Measurements from ENCODE around the gene GLT6D1. TPM values are rescaled to one million over a fixed set of nuclear protein-coding genes. Genes with fewer than 3 reads are reported as not detected.

GLT6D1 gene
- total and polyA plus RNA-seq, 2 donors (not counting 1 experiment from before 2014, with no cell fraction given): not detected

- intact Hi-C loops (cut with micrococcal nuclease): no loop called here
- Histone ChIP-seq H3K9ac (ENCODE audit: low read length) (no peak overlapping the region), H3K79me2 (ENCODE audit: control insufficient read depth, insufficient read depth, low read length) (no peaks in the 10 kb centered on the region), H2AFZ (ENCODE audit: insufficient read depth, low read depth, low read length, poor library complexity, severe bottlenecking) (no peak overlapping the region), H4K20me1 (ENCODE audit: control insufficient read depth, insufficient read depth, low read length, poor library complexity, severe bottlenecking) (no peaks in the 10 kb centered on the region), H3K9me3 (ENCODE audit: control extremely low read depth in 1 of 3, control insufficient read depth in 2 of 3, insufficient read depth in 1 of 3, low read length in 2 of 3) (peaks cover 0 to 4% (median 0%) of the 10 kb centered on the region in 3 donors), H3K27me3 (replicated peaks in 1 of 4; ENCODE audit: control extremely low read depth in 1 of 4, control insufficient read depth in 3 of 4, insufficient read depth in 4 of 4, low read length in 3 of 4) (no peaks in the 10 kb centered on the region), H3K4me1 (ENCODE audit: control insufficient read depth in 2 of 2, insufficient read depth in 2 of 2, low read length in 2 of 2) (no peaks in the 10 kb centered on the region), H3K4me3 (ENCODE audit: control extremely low read depth in 1 of 5, extremely low read depth in 1 of 5, insufficient read depth in 1 of 5, low read depth in 2 of 5, low read length in 4 of 5) (no peak overlapping the region), H3K36me3 (replicated peaks in 1 of 2; ENCODE audit: control extremely low read depth in 1 of 2, control insufficient read depth in 1 of 2, extremely low read depth in 1 of 2, insufficient read depth in 2 of 2, low read length in 1 of 2) (no peaks in the 10 kb centered on the region), H3K27ac (ENCODE audit: low read length in 2 of 2) (no peak overlapping the region), H3K4me2 (replicated peaks; ENCODE audit: low read depth, low read length, poor library complexity, severe bottlenecking) (no peak overlapping the region)
- Mint-ChIP-seq H3K27me3 (peaks cover 3% of the 10 kb centered on the region), H3K9me3 (ENCODE audit: insufficient read depth) (no peaks in the 10 kb centered on the region), H3K27ac (no peak overlapping the region), H3K4me3 (no peak overlapping the region), H3K4me1 (no peaks in the 10 kb centered on the region)
- no peak for TF ChIP-seq EZH2 (IDR thresholded peaks at IDR 0.05; ENCODE audit: borderline replicate concordance, insufficient read depth, low read depth, low read length, poor library complexity, severe bottlenecking)
- TF ChIP-seq, protein P1, sequence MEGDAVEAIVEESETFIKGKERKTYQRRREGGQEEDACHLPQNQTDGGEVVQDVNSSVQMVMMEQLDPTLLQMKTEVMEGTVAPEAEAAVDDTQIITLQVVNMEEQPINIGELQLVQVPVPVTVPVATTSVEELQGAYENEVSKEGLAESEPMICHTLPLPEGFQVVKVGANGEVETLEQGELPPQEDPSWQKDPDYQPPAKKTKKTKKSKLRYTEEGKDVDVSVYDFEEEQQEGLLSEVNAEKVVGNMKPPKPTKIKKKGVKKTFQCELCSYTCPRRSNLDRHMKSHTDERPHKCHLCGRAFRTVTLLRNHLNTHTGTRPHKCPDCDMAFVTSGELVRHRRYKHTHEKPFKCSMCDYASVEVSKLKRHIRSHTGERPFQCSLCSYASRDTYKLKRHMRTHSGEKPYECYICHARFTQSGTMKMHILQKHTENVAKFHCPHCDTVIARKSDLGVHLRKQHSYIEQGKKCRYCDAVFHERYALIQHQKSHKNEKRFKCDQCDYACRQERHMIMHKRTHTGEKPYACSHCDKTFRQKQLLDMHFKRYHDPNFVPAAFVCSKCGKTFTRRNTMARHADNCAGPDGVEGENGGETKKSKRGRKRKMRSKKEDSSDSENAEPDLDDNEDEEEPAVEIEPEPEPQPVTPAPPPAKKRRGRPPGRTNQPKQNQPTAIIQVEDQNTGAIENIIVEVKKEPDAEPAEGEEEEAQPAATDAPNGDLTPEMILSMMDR (IDR thresholded peaks at IDR 0.05): no peak
- 83% methylated on average over 16 of the region's 16 CpGs for WGBS (ENCODE audit: insufficient coverage)
- no peak for DNase-seq
- CTCF ChIA-PET: no interaction called here
- no peak for ATAC-seq (ENCODE audit: low read depth)
- POLR2A ChIA-PET: no interaction called here
These were observed 40.7 kb upstream of the GLT6D1 start for GRCh38 chr9:135680056-135680455.

DNA sequence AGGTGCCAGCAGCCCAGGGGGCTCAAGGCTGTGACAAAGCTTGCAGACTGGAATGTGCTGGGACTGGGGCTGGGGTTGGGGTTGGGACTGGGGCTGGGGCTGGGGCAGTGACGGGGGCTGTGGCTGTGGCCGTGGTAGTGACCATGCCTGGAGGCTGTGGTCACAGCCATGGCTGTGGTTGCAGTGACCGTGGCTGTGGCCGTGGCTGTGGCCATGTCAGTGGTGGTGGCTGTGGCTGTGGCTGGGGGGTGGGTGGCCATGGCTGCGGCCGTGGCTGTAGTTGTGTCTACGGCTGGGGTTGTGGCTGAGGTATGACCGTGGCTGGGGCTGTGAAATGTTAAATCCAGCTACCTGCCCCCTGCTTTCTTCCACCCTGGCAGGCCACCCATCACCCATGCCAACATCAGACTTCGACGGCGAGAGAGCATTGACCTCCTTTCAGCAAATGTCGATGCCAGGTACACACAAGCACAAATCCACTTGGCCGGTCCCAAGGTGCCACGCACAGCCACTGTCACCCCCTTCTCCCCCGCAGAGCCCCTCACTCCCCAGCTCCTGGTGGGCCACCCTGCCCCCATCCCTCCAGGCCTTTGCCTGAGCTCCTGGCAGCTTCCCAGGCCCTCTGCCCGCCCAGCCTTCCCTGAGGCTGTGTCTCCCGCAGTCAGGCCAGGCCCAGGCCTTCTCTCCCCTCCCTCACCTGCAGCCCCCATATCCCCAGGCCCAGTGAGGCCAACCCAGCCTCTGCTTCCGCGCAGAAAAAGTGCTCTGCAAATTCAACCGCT, 39.1 kb upstream of the GLT6D1 start:
- Mint-ChIP-seq H3K4me1 (no peaks in the 10 kb centered on the region), H3K4me3 (no peak overlapping the region), H3K27me3 (peaks cover 3% of the 10 kb centered on the region), H3K9me3 (ENCODE audit: insufficient read depth) (no peaks in the 10 kb centered on the region), H3K27ac (no peak overlapping the region)
- no peaks in the 10 kb centered on the region for H3K4me1 ChIP-seq (ENCODE audit: control insufficient read depth in 2 of 2, insufficient read depth in 2 of 2, low read length in 2 of 2)
- H4K20me1 ChIP-seq (ENCODE audit: control insufficient read depth, insufficient read depth, low read length, poor library complexity, severe bottlenecking): no peaks in the 10 kb centered on the region
- no peak overlapping the region for H3K4me2 ChIP-seq (replicated peaks; ENCODE audit: low read depth, low read length, poor library complexity, severe bottlenecking)
- CTCF ChIA-PET: no interaction called here
- TF ChIP-seq, protein P1 (IDR thresholded peaks at IDR 0.05): no peak
- no peak for TF ChIP-seq EZH2 (IDR thresholded peaks at IDR 0.05; ENCODE audit: borderline replicate concordance, insufficient read depth, low read depth, low read length, poor library complexity, severe bottlenecking)
- no peaks in the 10 kb centered on the region for H3K27me3 ChIP-seq (replicated peaks in 1 of 4; ENCODE audit: control extremely low read depth in 1 of 4, control insufficient read depth in 3 of 4, insufficient read depth in 4 of 4, low read length in 3 of 4)
- no peaks in the 10 kb centered on the region for H3K36me3 ChIP-seq (replicated peaks in 1 of 2; ENCODE audit: control extremely low read depth in 1 of 2, control insufficient read depth in 1 of 2, extremely low read depth in 1 of 2, insufficient read depth in 2 of 2, low read length in 1 of 2)
- H3K79me2 ChIP-seq (ENCODE audit: control insufficient read depth, insufficient read depth, low read length): no peaks in the 10 kb centered on the region
- no peak for ATAC-seq (ENCODE audit: low read depth)
- no peak overlapping the region for H2AFZ ChIP-seq (ENCODE audit: insufficient read depth, low read depth, low read length, poor library complexity, severe bottlenecking)
- H3K4me3 ChIP-seq (ENCODE audit: control extremely low read depth in 1 of 5, extremely low read depth in 1 of 5, insufficient read depth in 1 of 5, low read depth in 2 of 5, low read length in 4 of 5): no peak overlapping the region
- 90% methylated on average over 18 of the region's 20 CpGs for WGBS (ENCODE audit: insufficient coverage)
- POLR2A ChIA-PET: no interaction called here
- no peak overlapping the region for H3K27ac ChIP-seq (ENCODE audit: low read length in 2 of 2)
- H3K9me3 ChIP-seq (ENCODE audit: control extremely low read depth in 1 of 3, control insufficient read depth in 2 of 3, insufficient read depth in 1 of 3, low read length in 2 of 3): peaks cover 0 to 4% (median 0%) of the 10 kb centered on the region in 3 donors
- intact Hi-C loops (cut with micrococcal nuclease): no loop called here
- DNase-seq: no peak
- no peak overlapping the region for H3K9ac ChIP-seq (ENCODE audit: low read length)
